NCI-H226 (cell line): ENCODE measurements around the gene BABAM2.
A peak's percentile ranks its signal among the peaks of the same experiment; 100 is the strongest.

ENCODE experiments used
- DNase-seq: peaks from one replicate; pipeline ENCODE4 v3.0.0-alpha.2; 2015

Gene BABAM2

GRCh38 chr2:27912512-27912911, 22.0 kb downstream of the BABAM2 start:
- no peak for DNase-seq

- DNase-seq: no peak
Measured at GRCh38 chr2:27914041-27914804, 23.7 kb downstream of the BABAM2 start.

- no peak for DNase-seq
Measured at GRCh38 chr2:27914805-27915175, 24.3 kb downstream of the BABAM2 start.

- no peak for DNase-seq
Measured at GRCh38 chr2:27915191-27915590, 24.7 kb downstream of the BABAM2 start.

- no peak for DNase-seq
Measured at GRCh38 chr2:27915874-27916273, 25.3 kb downstream of the BABAM2 start.

- no peak for DNase-seq
Measured at GRCh38 chr2:27916293-27916995, 25.9 kb downstream of the BABAM2 start.

- DNase-seq: no peak
Measured at GRCh38 chr2:27920148-27920885, 29.8 kb downstream of the BABAM2 start.

GRCh38 chr2:27921424-27921823, 30.9 kb downstream of the BABAM2 start:
- DNase-seq: no peak

GRCh38 chr2:27921880-27922547, 31.5 kb downstream of the BABAM2 start:
- no peak for DNase-seq

GRCh38 chr2:27922842-27923241, 32.3 kb downstream of the BABAM2 start:
- DNase-seq: no peak

GRCh38 chr2:27925766-27926472, 35.4 kb downstream of the BABAM2 start:
- no peak for DNase-seq

- DNase-seq: peak; percentile 65
Measured at GRCh38 chr2:27929916-27930486, 39.5 kb downstream of the BABAM2 start.

- no peak for DNase-seq
Measured at GRCh38 chr2:27931361-27931950, 40.9 kb downstream of the BABAM2 start.

- DNase-seq: peak; percentile 73
Measured at GRCh38 chr2:27932396-27932795, 41.9 kb downstream of the BABAM2 start.

- DNase-seq: no peak
Measured at GRCh38 chr2:27935026-27935425, 44.5 kb downstream of the BABAM2 start.

- no peak for DNase-seq
Measured at GRCh38 chr2:27940090-27940671, 49.7 kb downstream of the BABAM2 start.

GRCh38 chr2:27940982-27941381, 50.5 kb downstream of the BABAM2 start:
- DNase-seq: no peak

- DNase-seq: no peak
Measured at GRCh38 chr2:27942612-27943547, 52.4 kb downstream of the BABAM2 start.

GRCh38 chr2:27946530-27947060, 56.1 kb downstream of the BABAM2 start:
- no peak for DNase-seq

GRCh38 chr2:27952070-27952469, 61.5 kb downstream of the BABAM2 start:
- no peak for DNase-seq
